ENCODE results near the gene COL4A2.

DNA sequence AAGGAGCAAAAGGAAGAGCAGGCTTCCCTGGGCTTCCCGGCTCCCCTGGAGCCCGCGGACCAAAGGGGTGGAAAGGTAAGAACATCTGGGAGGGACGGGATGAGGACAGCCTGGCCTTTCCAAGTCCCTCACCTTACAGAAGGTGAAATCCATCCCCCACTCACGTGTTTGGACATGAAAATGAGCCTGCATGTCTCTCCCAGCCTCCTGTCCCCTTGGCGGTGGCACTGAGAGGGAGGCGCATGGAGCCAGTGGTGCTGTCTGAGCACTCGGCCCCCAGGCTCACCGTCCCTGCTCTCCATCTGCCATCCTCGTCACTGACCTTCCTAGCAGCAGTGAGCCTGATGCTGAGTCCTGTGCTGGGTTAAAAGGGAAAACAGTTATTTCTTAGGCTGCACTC is 150.3 kb downstream of the COL4A2 start:
- TF ChIP-seq, protein P1, sequence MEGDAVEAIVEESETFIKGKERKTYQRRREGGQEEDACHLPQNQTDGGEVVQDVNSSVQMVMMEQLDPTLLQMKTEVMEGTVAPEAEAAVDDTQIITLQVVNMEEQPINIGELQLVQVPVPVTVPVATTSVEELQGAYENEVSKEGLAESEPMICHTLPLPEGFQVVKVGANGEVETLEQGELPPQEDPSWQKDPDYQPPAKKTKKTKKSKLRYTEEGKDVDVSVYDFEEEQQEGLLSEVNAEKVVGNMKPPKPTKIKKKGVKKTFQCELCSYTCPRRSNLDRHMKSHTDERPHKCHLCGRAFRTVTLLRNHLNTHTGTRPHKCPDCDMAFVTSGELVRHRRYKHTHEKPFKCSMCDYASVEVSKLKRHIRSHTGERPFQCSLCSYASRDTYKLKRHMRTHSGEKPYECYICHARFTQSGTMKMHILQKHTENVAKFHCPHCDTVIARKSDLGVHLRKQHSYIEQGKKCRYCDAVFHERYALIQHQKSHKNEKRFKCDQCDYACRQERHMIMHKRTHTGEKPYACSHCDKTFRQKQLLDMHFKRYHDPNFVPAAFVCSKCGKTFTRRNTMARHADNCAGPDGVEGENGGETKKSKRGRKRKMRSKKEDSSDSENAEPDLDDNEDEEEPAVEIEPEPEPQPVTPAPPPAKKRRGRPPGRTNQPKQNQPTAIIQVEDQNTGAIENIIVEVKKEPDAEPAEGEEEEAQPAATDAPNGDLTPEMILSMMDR (conservative IDR thresholded peaks at IDR 0.05; ENCODE audit: low read length), result no peak
- no peak for TF ChIP-seq EZH2phosphoT487 (IDR thresholded peaks at IDR 0.05; ENCODE audit: borderline replicate concordance)
